Muscle of leg (tissue), 11 donors: ENCODE results near the gene CNRIP1. TPM values are rescaled to one million over a fixed set of nuclear protein-coding genes. Genes with fewer than 3 reads are reported as not detected.

Source experiments
- DNase-seq: peaks from one replicate; pipeline ENCODE4 v3.0.0; 2013
- H3K27ac ChIP-seq: one replicate; pipeline ENCODE4 v1.5.1; 2013; ENCODE audit warnings: mild to moderate bottlenecking, low read length, control low read depth
- H3K27me3 ChIP-seq: one replicate; pipeline ENCODE4 v1.6.1; 2013; ENCODE audit warnings: low read length; ENCODE audit not compliant: control insufficient read depth, insufficient read depth
- H3K36me3 ChIP-seq: one replicate; pipeline ENCODE4 v1.6.1; 2013; ENCODE audit warnings: low read length; ENCODE audit not compliant: control insufficient read depth, insufficient read depth
- H3K4me1 ChIP-seq: one replicate; pipeline ENCODE4 v1.6.1; 2013; ENCODE audit warnings: low read length; ENCODE audit not compliant: control insufficient read depth, insufficient read depth
- H3K4me3 ChIP-seq: one replicate; pipeline ENCODE4 v1.5.1; 2013; ENCODE audit warnings: low read length, control low read depth
- H3K9me3 ChIP-seq: replicated peaks from 2 replicates; pipeline ENCODE4 v1.6.1; 2013; ENCODE audit warnings: low read depth, low read length; ENCODE audit not compliant: control insufficient read depth
- WGBS: methylation state at CpG from one replicate; pipeline ENCODE4 v1.1.5; 2013; ENCODE audit warnings: missing lambda C conversion rate; ENCODE audit not compliant: insufficient coverage; 5-methylcytosine and 5-hydroxymethylcytosine counted together
- polyA plus RNA-seq, 8 donors: library from polyadenylated mRNA; unstranded; fragments of 120-200 nt; gene quantifications; one replicate each; pipeline versions ENCODE4 v1.2.1 to v1.2.3, GENCODE V29; 2013; ENCODE audit warnings: inconsistent platforms in 1 of 8, low replicate concordance in 1 of 8; ENCODE audit not compliant: insufficient read length in 8 of 8, insufficient read depth in 1 of 8
- total RNA-seq: library from RNA; stranded (reverse); fragments of 120-200 nt; gene quantifications from one replicate; pipeline ENCODE4 v1.2.4, GENCODE V29; 2013

The CNRIP1 gene
- total and polyA plus RNA-seq, 9 donors, result 21.1 to 34.7 (median 24.7) TPM

GRCh38 chr2:68245672-68246071, 74.1 kb downstream of the CNRIP1 start:
- Histone ChIP-seq H3K27me3 (no peaks in the 10 kb centered on the region), H3K27ac (no peak overlapping the region), H3K36me3 (peaks cover 2% of the 10 kb centered on the region), H3K9me3 (no peaks in the 10 kb centered on the region), H3K4me3 (no peak overlapping the region), H3K4me1 (peaks cover 7% of the 10 kb centered on the region)
- no peak for DNase-seq

- 96% methylated on average over 2 of the region's 4 CpGs for WGBS
- Histone ChIP-seq H3K9me3 (no peaks in the 10 kb centered on the region), H3K27ac (no peak overlapping the region), H3K4me3 (no peak overlapping the region), H3K4me1 (peaks cover 5% of the 10 kb centered on the region), H3K36me3 (peaks cover 2% of the 10 kb centered on the region), H3K27me3 (no peaks in the 10 kb centered on the region)
- DNase-seq, result no peak
These were observed 74.7 kb downstream of the CNRIP1 start for GRCh38 chr2:68245066-68245465.

- WGBS, result 100% methylated on average over 1 of the region's 2 CpGs
These were observed 75.3 kb downstream of the CNRIP1 start for GRCh38 chr2:68244456-68244855.

More at GRCh38 chr2:68244456-68244855, 75.3 kb downstream of the CNRIP1 start:
- Histone ChIP-seq H3K36me3 (peaks cover 2% of the 10 kb centered on the region), H3K4me1 (peaks cover 5% of the 10 kb centered on the region), H3K27me3 (no peaks in the 10 kb centered on the region), H3K9me3 (no peaks in the 10 kb centered on the region), H3K27ac (no peak overlapping the region), H3K4me3 (no peak overlapping the region)
- no peak for DNase-seq

Other genes starting within 250 kb of the CNRIP1 start
- 13.5 TPM for gene PNO1, start 162.1 kb downstream of the CNRIP1 start, total RNA-seq
- gene PNO1, start 162.1 kb downstream of the CNRIP1 start, polyA plus RNA-seq, result 10 to 100 TPM; 14.3 to 20.7 (median 16.5) TPM
- gene PPP3R1, start 67.4 kb downstream of the CNRIP1 start, total RNA-seq, result 16.7 TPM
- gene PPP3R1, start 67.4 kb downstream of the CNRIP1 start, polyA plus RNA-seq, result 10 to 100 TPM; 38.1 to 53.3 (median 46.5) TPM
- 4.4 TPM for gene PLEK, start 45.3 kb upstream of the CNRIP1 start, total RNA-seq
- gene PLEK, start 45.3 kb upstream of the CNRIP1 start, polyA plus RNA-seq, result 1 to 10 TPM; 4.8 to 7.6 (median 5.4) TPM
- gene FBXO48, start 147.3 kb upstream of the CNRIP1 start, total RNA-seq, result 0.71 TPM
- 1 to 10 TPM in 7 of 8 donors, under 1 TPM in 1; 0.95 to 1.7 (median 1.3) TPM for gene FBXO48, start 147.3 kb upstream of the CNRIP1 start, polyA plus RNA-seq
- 5.5 TPM for gene APLF, start 147.6 kb upstream of the CNRIP1 start, total RNA-seq
- gene APLF, start 147.6 kb upstream of the CNRIP1 start, polyA plus RNA-seq, result 1 to 10 TPM; 1.1 to 2.1 (median 1.4) TPM